Measurements from ENCODE around the gene ADH7.

Gene ADH7

GRCh38 chr4:99438405-99438780 is 3.3 kb upstream of the ADH7 start:
- H3K9ac ChIP-seq (ENCODE audit: low read depth, low read length, poor library complexity, severe bottlenecking) = no peak overlapping the region
- no peaks in the 10 kb centered on the region for H3K36me3 ChIP-seq (ENCODE audit: insufficient read depth, low read length)
- no peaks in the 10 kb centered on the region for H3K27me3 ChIP-seq (ENCODE audit: insufficient read depth, low read length, poor library complexity, severe bottlenecking)
- H3F3A ChIP-seq (ENCODE audit: low read depth) = no peaks in the 10 kb centered on the region
- H4K20me1 ChIP-seq (ENCODE audit: insufficient read depth, low read length, poor library complexity, severe bottlenecking) = no peaks in the 10 kb centered on the region
- H3K4me3 ChIP-seq (ENCODE audit: low read length, poor library complexity, severe bottlenecking) = no peak overlapping the region
- H3K79me2 ChIP-seq (ENCODE audit: insufficient read depth, low read length) = no peaks in the 10 kb centered on the region
- H3K4me2 ChIP-seq (ENCODE audit: low read depth, low read length, poor library complexity, severe bottlenecking) = no peak overlapping the region
- TF ChIP-seq EZH2phosphoT487 (IDR thresholded peaks at IDR 0.05; ENCODE audit: borderline replicate concordance) (no peak), CTCF (conservative IDR thresholded peaks at IDR 0.05; ENCODE audit: low read length) (no peak)
- H3K9me3 ChIP-seq (ENCODE audit: insufficient read depth, low read depth, low read length) = no peaks in the 10 kb centered on the region
- H3K9me2 ChIP-seq (replicated peaks; ENCODE audit: low read depth, low read length) = no peaks in the 10 kb centered on the region
- H2AFZ ChIP-seq (ENCODE audit: low read length) = no peak overlapping the region
- H3K4me1 ChIP-seq (ENCODE audit: insufficient read depth, low read length, poor library complexity, severe bottlenecking) = no peaks in the 10 kb centered on the region

- Histone ChIP-seq H3K9me2 (replicated peaks; ENCODE audit: low read depth, low read length) (no peaks in the 10 kb centered on the region), H3K9ac (ENCODE audit: low read depth, low read length, poor library complexity, severe bottlenecking) (no peak overlapping the region), H3F3A (ENCODE audit: low read depth) (no peaks in the 10 kb centered on the region), H4K20me1 (ENCODE audit: insufficient read depth, low read length, poor library complexity, severe bottlenecking) (no peaks in the 10 kb centered on the region), H3K27me3 (ENCODE audit: insufficient read depth, low read length, poor library complexity, severe bottlenecking) (no peaks in the 10 kb centered on the region), H3K36me3 (ENCODE audit: insufficient read depth, low read length) (no peaks in the 10 kb centered on the region), H2AFZ (ENCODE audit: low read length) (no peak overlapping the region), H3K9me3 (ENCODE audit: insufficient read depth, low read depth, low read length) (no peaks in the 10 kb centered on the region), H3K4me1 (ENCODE audit: insufficient read depth, low read length, poor library complexity, severe bottlenecking) (no peaks in the 10 kb centered on the region), H3K79me2 (ENCODE audit: insufficient read depth, low read length) (no peaks in the 10 kb centered on the region), H3K4me2 (ENCODE audit: low read depth, low read length, poor library complexity, severe bottlenecking) (no peak overlapping the region), H3K4me3 (ENCODE audit: low read length, poor library complexity, severe bottlenecking) (no peak overlapping the region)
- TF ChIP-seq CTCF (conservative IDR thresholded peaks at IDR 0.05; ENCODE audit: low read length) = no peak
- no peak for TF ChIP-seq EZH2phosphoT487 (IDR thresholded peaks at IDR 0.05; ENCODE audit: borderline replicate concordance)
Observed at GRCh38 chr4:99437723-99438404, 2.7 kb upstream of the ADH7 start.

- Histone ChIP-seq H3F3A (ENCODE audit: low read depth) (no peaks in the 10 kb centered on the region), H3K4me2 (ENCODE audit: low read depth, low read length, poor library complexity, severe bottlenecking) (no peak overlapping the region), H3K9me2 (replicated peaks; ENCODE audit: low read depth, low read length) (no peaks in the 10 kb centered on the region), H3K36me3 (ENCODE audit: insufficient read depth, low read length) (no peaks in the 10 kb centered on the region), H2AFZ (ENCODE audit: low read length) (no peak overlapping the region), H3K9ac (ENCODE audit: low read depth, low read length, poor library complexity, severe bottlenecking) (no peak overlapping the region), H4K20me1 (ENCODE audit: insufficient read depth, low read length, poor library complexity, severe bottlenecking) (no peaks in the 10 kb centered on the region), H3K79me2 (ENCODE audit: insufficient read depth, low read length) (no peaks in the 10 kb centered on the region), H3K4me1 (ENCODE audit: insufficient read depth, low read length, poor library complexity, severe bottlenecking) (no peaks in the 10 kb centered on the region), H3K9me3 (ENCODE audit: insufficient read depth, low read depth, low read length) (no peaks in the 10 kb centered on the region), H3K27me3 (ENCODE audit: insufficient read depth, low read length, poor library complexity, severe bottlenecking) (no peaks in the 10 kb centered on the region), H3K4me3 (ENCODE audit: low read length, poor library complexity, severe bottlenecking) (no peak overlapping the region)
- TF ChIP-seq CTCF (conservative IDR thresholded peaks at IDR 0.05; ENCODE audit: low read length) = no peak
- no peak for TF ChIP-seq EZH2phosphoT487 (IDR thresholded peaks at IDR 0.05; ENCODE audit: borderline replicate concordance)
Observed at GRCh38 chr4:99436976-99437722, 2.0 kb upstream of the ADH7 start.

Measured in Loucy (cell line).